Suprapubic skin (tissue), 4 donors: ENCODE data around the gene SF3A1. TPM values are rescaled to one million over a fixed set of nuclear protein-coding genes. Genes with fewer than 3 reads are reported as not detected.

ENCODE experiments used
- DNase-seq, 2 donors: peaks; one replicate each; pipeline ENCODE4 v3.0.0-alpha.2; 2019; ENCODE audit warnings: low spot score in 2 of 2
- H3K27ac ChIP-seq: fragments of 200-600 bp; sonication (generic); one replicate; pipeline ENCODE4 v1.5.1; 2019
- H3K27me3 ChIP-seq: fragments of 200-600 bp; sonication (generic); one replicate; pipeline ENCODE4 v1.5.1; 2019
- H3K36me3 ChIP-seq: fragments of 200-600 bp; sonication (generic); one replicate; pipeline ENCODE4 v1.5.1; 2019
- H3K4me1 ChIP-seq: fragments of 200-600 bp; sonication (generic); one replicate; pipeline ENCODE4 v1.5.1; 2019
- H3K4me3 ChIP-seq: fragments of 200-600 bp; sonication (generic); one replicate; pipeline ENCODE4 v1.5.1; 2019; ENCODE audit warnings: mild to moderate bottlenecking
- H3K9me3 ChIP-seq: fragments of 200-600 bp; sonication (generic); one replicate; pipeline ENCODE4 v1.5.1; 2019
- CTCF ChIP-seq, 2 donors: fragments of 200-600 bp in 1 of 2; fragments of 450-650 bp in 1 of 2; sonication (generic) in 1 of 2; IDR thresholded peaks; one replicate each; pipeline ENCODE4 v1.5.1; 2016 to 2019; ENCODE audit warnings: antibody characterized with exemption in 2 of 2, mild to moderate bottlenecking in 1 of 2, moderate library complexity in 1 of 2
- EP300 ChIP-seq: sonication (generic); formaldehyde crosslinking; IDR thresholded peaks from one replicate; pipeline ENCODE4 v1.6.1; 2017; ENCODE audit warnings: antibody characterized with exemption
- POLR2A ChIP-seq, 2 donors: fragments of 450-650 bp; IDR thresholded peaks; one replicate each; pipeline ENCODE4 v1.6.1; 2017; ENCODE audit warnings: antibody characterized with exemption in 2 of 2, mild to moderate bottlenecking in 2 of 2, moderate library complexity in 2 of 2
- POLR2AphosphoS5 ChIP-seq, 3 donors: sonication (generic); formaldehyde crosslinking; IDR thresholded peaks; one replicate each; pipeline ENCODE4 v1.6.1; 2017; ENCODE audit warnings: antibody characterized with exemption in 3 of 3
- WGBS: methylation state at CpG from one replicate; pipeline ENCODE4 v1.1.5; 2018; 5-methylcytosine and 5-hydroxymethylcytosine counted together
- total RNA-seq, 4 donors: library from RNA; depleted of rRNA; stranded (reverse); fragments of >200 nt; gene quantifications; one replicate each; pipeline ENCODE4 v1.1.0, GENCODE V29; 2016

The SF3A1 gene
- total RNA-seq, 4 donors from 2014 or later: 112 to 208 (median 152) TPM

GRCh38 chr22:30288419-30289140 lies 68.1 kb downstream of the SF3A1 start:
- H3K27me3 ChIP-seq: no peaks in the 10 kb centered on the region
- H3K4me1 ChIP-seq: peaks cover 53% of the 10 kb centered on the region
- peaks cover 49% of the 10 kb centered on the region for H3K36me3 ChIP-seq
- DNase-seq: no peak
- WGBS: 11% methylated on average over 24 of the region's 27 CpGs
- peak overlapping the region; percentile 88 for H3K4me3 ChIP-seq
- TF ChIP-seq CTCF (IDR thresholded peaks at IDR 0.05): no peak
- no peak for TF ChIP-seq POLR2A (IDR thresholded peaks at IDR 0.05)
- TF ChIP-seq EP300: no peak
- no peak for TF ChIP-seq POLR2AphosphoS5 (IDR thresholded peaks at IDR 0.05)
- no peaks in the 10 kb centered on the region for H3K9me3 ChIP-seq
- peak overlapping the region; percentile 92 for H3K27ac ChIP-seq

- WGBS: 20% methylated on average over 3 of the region's 5 CpGs
- H3K27me3 ChIP-seq: no peaks in the 10 kb centered on the region
- H3K9me3 ChIP-seq: no peaks in the 10 kb centered on the region
- H3K27ac ChIP-seq: peak overlapping the region; percentile 92
- peaks cover 43% of the 10 kb centered on the region for H3K36me3 ChIP-seq
- H3K4me1 ChIP-seq: peaks cover 45% of the 10 kb centered on the region
- peak; percentile 92 for DNase-seq
- TF ChIP-seq EP300: no peak
- peak; percentile 69 to 76 for TF ChIP-seq CTCF (IDR thresholded peaks at IDR 0.05)
- TF ChIP-seq POLR2AphosphoS5 (IDR thresholded peaks at IDR 0.05): peak in 1 of 3 donors; percentile 7
- no peak for TF ChIP-seq POLR2A (IDR thresholded peaks at IDR 0.05)
- peak overlapping the region; percentile 88 for H3K4me3 ChIP-seq
Observed at GRCh38 chr22:30287648-30288418, 68.9 kb downstream of the SF3A1 start.

GRCh38 chr22:30286813-30287647 lies 69.7 kb downstream of the SF3A1 start:
- DNase-seq: peak in 1 of 2 donors; percentile 89
- no peak overlapping the region for H3K27ac ChIP-seq
- no peak overlapping the region for H3K4me3 ChIP-seq
- H3K27me3 ChIP-seq: no peaks in the 10 kb centered on the region
- WGBS: 42% methylated on average over 8 of the region's 31 CpGs
- peaks cover 36% of the 10 kb centered on the region for H3K36me3 ChIP-seq
- H3K4me1 ChIP-seq: peaks cover 41% of the 10 kb centered on the region
- no peaks in the 10 kb centered on the region for H3K9me3 ChIP-seq
- TF ChIP-seq POLR2AphosphoS5 (IDR thresholded peaks at IDR 0.05) (no peak), CTCF (IDR thresholded peaks at IDR 0.05) (peak; percentile 82 to 92)

- H3K4me3 ChIP-seq: no peak overlapping the region
- no peaks in the 10 kb centered on the region for H3K27me3 ChIP-seq
- peaks cover 34% of the 10 kb centered on the region for H3K4me1 ChIP-seq
- H3K36me3 ChIP-seq: peaks cover 31% of the 10 kb centered on the region
- no peak overlapping the region for H3K27ac ChIP-seq
- DNase-seq: no peak
- no peaks in the 10 kb centered on the region for H3K9me3 ChIP-seq
- 75% methylated on average over 3 of the region's 5 CpGs for WGBS
- TF ChIP-seq POLR2AphosphoS5 (IDR thresholded peaks at IDR 0.05): no peak
- TF ChIP-seq CTCF (IDR thresholded peaks at IDR 0.05): no peak
- TF ChIP-seq EP300: no peak
- no peak for TF ChIP-seq POLR2A (IDR thresholded peaks at IDR 0.05)
Observed at GRCh38 chr22:30286331-30286730, 70.4 kb downstream of the SF3A1 start.
